Stimulated activated CD8-positive, alpha-beta memory T cell treated with anti-CD3 and anti-CD28 coated beads, Interleukin-15, amount 100 ng/mL, for 1 hour (primary cell): ENCODE results near the gene QSOX1.

Experiments used
- DNase-seq: peaks from one replicate; pipeline ENCODE4 v3.0.0-alpha.2; 2020; ENCODE audit warnings: low read depth

QSOX1 gene

DNA sequence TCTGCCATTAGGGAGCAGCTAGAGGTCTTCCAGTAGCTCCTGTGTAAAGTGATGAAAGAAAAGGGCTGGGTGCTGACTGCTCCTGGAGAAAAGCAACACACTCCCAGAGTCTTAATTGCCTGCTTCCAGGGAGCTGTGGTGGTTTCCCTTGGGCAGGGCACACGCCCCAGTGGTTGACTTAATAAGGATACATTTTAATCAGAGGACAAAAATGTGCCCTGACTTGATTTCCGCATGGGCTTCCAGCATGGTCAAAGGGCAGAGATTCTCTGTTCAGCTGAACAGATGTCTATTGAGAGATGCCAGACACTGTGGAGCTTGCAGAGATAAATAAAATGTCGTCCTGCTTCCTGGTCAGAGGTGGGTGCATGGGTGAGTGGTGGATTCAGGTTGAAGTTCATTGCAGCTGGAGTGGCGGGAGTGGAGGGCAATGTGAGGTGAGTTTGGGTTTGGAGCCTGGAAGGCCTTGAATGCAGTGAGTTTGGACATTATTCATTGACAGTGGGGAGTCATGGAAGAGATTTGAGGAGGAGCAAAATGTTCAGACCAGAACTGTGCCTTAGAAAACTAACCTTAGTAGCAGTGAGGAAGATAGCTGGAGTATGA is 16.0 kb downstream of the QSOX1 start:
- DNase-seq = no peak

DNA sequence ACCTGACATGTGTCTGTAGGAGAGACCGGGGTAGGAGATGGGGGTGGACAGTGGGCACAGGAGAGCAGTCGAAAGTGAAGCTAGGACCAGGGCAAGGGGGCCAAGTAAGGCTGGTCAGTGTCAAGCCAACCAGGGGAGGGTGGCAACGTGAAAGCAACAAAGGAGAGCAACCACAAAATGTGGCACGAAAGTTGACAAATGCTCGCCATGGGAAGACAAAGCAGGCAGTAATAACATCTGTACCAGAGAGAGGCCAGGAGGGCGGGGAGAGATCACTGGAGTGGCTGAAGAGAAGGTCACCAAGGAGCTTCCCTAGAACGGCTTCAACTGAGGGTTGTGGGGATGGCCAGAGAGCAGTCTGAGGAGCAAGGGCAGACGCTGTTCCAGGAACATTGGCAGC is 17.0 kb downstream of the QSOX1 start:
- DNase-seq = no peak

DNA sequence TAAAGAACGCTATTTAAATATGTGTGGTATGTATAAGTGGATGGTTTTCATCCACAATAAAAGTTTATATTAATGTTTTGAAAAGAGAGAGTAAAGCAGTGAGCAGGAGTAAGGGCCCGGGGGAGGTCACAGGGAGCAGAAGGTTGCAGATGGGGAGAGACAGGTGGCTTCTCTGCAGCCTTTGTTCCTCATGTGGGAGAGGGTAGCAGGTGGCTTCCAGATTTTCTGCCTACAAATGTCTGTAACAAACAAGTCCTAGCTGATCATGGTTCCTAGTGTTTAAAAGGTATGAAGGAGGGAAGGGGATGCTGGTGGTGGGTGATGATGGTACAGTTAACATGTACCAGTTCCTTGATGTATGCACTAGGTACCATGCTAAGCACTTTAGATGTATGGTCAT is 18.8 kb downstream of the QSOX1 start:
- DNase-seq = no peak

DNA sequence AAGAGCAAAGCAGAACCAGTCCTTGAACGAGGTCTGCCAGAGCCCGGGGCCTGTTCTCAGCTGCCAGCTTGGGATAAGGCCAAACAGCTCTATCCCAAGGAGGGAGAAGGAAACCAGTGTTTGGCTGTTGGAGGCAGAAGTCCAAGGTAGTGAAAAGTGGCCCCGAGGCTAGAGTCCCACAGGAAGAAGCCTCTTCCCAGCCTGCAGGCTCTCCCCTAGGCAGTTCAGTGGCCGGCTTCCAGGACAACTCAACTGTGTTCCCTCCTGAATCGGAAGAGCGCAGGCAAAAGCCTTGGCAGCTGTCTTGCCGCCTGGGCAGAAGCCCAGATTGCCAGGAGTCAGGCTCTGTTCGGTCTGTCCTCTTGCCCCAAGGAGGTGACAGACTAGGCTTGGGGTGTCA is 19.3 kb downstream of the QSOX1 start:
- DNase-seq = no peak

DNA sequence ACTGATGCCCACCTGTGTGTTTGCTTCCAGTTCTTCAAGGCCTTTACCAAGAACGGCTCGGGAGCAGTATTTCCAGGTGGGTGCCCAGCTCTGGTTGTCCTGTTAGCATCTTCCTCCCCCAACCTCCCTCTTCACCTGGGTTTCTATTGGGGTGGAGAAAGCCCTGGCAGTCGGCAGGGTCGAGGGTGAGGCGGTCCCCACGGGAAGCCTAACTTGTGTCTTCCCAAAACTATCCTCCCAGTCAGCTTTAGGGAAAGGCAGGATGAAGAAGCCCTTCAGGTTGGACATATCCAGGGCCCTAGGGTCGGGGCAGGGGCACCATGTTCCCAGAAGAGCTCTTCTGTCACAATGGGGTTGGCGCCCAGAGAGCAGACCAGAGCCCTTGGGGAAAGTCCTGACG is 20.6 kb downstream of the QSOX1 start:
- DNase-seq = no peak

DNA sequence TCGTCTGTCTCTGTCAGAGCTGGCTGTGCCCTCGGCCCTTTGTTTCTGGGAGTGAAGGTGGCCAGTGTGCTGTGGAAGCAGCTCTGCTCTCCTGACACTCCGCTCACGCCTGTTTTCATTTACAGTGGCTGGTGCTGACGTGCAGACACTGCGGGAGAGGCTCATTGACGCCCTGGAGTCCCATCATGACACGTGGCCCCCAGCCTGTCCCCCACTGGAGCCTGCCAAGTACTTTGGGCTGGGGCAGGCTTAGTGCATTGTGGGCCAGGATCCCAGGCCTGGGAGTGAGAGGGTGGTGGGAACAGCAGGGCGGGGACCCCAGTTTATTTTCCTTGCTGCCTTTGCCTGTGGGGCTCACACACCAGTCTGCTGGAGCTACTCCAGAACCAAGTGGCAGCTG is 21.1 kb downstream of the QSOX1 start:
- no peak for DNase-seq

DNA sequence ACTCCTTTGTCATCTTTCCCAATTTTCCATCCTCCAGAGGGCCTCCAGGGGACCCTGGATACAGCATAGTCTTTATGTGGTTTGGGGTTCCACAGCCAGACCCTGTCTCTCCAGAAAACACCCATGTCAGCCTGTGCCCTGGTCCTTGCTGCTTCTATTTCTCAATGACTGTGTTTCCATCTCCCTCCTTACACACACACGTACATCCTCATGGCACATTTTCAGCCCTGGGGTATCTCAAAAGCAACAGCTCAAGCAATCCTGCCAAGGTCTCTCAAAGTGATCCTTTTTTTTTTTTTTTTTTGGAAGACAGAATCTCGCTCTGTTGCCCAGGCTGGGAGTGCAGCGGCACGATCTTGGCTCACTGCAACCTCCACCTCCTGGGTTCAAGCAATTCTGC is 22.3 kb downstream of the QSOX1 start:
- DNase-seq = no peak

DNA sequence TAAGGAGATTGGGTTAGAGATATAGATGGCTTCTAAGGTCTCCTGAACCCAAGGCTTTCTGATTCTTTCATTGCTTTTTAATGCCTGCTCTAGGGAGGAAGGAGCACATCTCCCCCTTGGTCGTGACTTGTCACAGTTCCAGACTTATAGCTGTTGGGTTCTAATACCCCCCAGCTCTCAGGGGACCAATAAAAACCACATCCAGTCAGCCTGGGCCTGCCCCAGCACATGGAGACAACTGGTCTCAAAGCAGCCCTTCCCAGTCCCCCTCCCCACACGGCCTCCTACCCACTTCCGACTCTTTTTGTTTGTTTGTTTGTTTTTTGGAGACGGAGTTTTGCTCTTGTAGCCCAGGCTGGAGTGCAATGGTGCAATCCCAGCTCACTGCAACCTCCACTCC is 23.3 kb downstream of the QSOX1 start:
- DNase-seq = no peak

DNA sequence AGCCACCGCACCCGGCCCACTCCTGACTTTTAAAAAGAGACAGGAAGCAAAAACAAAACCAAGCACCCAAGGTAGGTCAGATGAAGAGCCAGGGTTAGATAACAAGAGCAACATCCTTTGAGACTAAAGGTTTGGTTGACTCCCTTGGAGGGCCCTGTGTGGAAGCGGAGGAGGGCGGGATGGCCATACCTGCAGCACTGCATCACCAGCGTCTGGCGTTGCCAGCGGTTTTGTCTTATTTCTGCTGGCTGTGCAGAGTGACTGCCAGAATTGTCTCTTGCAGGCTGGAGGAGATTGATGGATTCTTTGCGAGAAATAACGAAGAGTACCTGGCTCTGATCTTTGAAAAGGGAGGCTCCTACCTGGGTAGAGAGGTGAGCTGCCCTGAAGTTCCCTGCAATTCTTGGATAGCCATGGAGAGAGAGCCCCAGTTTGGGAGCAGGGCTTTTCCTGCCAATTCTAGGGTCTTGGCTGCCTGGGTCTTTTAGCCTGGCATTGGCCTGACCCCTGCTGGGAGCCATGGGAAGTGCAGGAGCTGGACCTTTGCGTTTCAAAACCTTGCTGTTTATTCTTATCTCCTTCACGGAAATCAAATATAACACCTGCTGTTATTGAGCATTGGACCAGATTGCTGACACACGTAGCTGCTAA is 24.0 kb downstream of the QSOX1 start:
- DNase-seq = peak; percentile 49

DNA sequence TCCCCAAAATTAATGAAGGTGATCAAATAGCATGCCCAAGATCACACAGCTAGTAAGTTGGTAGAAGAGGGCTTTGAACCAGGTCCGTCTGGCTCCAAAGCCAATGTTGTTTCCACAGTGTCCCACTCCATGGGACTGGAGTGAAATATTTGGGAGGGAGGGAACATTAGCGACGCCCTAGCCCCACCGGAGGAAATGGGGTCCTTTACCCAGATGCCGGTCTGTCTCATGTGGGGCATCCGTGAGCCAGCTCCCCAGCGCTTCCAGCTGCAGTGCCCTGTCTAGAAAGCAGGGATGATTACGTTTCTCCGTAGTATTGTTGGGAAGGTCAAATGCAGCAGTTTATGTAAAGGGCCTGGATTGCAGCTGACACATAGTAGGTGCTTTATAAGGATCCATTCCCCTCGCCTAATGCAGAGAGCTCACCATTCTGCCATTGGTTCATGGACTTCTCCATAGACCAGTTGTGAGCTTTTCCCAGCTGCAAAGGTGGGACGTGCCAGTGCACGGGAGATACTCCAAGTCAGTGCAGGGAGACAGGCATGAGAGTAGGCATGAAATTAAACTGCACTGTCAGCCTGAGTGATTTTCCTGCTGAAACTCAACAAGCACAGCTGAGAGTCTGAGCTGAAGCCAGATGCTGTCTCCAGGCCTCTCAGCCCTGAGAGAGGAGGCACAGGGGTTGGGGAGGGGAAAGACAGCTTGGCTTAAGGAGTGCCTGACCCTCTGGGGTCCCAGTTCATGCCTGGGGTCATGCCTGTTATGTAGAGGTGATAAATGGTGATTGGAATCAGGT is 24.7 kb downstream of the QSOX1 start:
- DNase-seq = no peak

DNA sequence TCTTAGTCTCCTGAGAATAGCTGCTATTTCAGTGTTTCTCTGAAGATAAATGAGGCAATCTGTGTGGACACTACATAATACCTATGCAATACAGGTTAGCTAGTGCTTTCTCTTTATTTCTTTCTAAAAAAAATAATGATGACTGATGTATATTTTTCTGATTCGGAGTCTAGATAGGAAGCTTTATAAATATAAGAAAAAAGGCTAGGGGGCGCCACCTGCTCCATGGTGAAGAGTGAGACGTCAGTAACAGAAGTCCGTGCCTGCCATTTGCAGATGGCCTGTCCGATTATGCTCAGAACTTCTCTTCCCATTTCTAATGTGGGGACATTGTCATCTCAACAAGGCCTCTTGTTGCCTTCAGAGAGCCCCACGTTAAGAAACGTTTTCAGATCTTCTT is 26.4 kb downstream of the QSOX1 start:
- no peak for DNase-seq

DNA sequence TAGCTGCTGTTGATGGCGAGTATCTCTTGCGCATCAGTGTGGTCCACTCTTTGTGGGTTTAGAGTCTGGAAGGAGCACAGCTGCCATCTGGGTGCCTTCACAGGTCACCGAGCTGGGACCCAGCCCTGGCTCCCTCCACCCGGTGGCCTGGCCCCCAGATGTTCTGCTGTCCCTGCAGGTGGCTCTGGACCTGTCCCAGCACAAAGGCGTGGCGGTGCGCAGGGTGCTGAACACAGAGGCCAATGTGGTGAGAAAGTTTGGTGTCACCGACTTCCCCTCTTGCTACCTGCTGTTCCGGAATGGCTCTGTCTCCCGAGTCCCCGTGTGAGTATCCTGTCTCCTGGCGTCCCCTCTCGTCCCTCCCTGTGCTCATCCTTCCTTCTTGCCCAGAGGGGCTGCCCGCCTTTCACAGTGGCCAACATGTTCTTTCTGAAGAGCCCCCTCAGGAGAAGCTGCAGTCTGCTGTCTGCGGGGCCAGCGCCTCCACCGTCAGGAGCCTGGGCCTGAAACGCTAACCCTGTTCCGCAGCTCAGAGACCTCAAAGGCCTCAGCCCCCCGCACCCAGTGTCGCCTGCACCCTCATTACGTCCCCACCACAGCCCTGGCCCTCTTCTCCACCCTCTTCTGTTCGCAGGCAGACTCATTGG is 27.4 kb downstream of the QSOX1 start:
- no peak for DNase-seq

DNA sequence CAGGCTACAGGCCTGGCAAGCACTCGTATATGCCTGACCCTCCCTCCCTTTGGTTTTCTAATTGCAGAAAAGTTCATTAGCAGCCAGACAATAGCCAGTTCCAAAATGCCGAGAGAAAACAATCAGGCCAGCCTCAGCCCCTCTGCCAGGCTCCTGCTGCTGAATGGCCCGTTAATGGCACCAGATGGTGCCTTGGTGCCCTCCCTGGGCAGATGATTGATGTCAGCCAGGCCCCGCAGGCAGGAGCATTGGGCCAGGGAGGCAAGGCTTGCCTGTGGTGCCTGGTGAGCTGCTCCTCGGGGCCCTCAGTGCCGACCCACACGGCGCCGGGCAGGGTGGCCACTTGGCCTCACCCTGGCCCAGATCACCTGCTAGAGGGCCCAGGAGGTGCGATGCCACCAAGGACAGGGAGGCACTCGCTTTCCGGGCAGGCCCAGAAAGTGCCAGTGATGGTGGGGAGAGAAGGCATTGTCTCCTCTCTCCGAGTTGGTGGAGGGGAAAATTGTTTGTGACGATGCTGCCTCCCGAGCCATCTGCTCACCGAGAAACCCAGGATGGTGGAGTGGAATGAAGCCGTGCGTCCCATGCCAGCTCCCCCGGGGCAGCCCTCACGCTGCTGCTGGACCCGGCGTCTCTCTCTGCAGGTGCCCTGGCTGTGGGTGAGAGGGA is 28.1 kb downstream of the QSOX1 start:
- DNase-seq = no peak

DNA sequence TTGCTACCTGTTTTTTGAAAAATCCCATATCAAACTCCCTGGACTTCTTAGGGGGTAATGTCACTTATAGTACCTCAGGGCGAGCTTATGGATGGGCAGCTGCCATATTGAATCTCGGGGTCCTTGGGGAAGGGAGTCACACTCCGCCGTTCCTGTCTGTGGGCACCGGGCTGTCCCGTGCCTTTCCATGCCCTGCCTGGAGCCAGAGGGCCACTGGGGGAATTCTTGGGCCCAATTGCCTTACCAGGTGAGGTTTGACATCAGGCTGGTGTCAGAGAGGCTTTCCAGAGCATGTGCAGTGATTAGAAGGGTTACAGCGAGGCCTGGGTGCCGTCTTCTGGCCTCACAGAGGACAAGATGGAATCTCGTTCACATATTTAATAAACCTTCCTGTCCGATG is 28.8 kb downstream of the QSOX1 start:
- no peak for DNase-seq

DNA sequence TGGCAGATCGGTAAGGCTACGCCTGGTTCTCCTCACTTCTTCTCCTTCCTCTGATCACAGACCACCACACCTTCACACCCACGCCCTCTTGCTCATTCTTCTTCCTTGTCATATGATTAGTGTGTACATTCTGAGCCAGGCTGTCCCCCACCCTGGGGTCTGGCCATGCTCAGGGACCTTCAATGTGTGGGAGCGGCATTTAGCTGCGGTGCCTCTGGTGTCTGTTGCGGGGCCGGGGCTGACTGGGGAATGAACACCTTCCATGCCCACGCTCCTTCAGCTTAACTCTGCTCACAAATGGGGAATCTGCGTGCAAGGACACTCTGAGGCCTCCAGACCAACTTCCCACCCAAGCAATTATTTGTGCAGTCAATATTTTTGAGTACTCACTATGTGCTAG is 29.4 kb downstream of the QSOX1 start:
- no peak for DNase-seq

DNA sequence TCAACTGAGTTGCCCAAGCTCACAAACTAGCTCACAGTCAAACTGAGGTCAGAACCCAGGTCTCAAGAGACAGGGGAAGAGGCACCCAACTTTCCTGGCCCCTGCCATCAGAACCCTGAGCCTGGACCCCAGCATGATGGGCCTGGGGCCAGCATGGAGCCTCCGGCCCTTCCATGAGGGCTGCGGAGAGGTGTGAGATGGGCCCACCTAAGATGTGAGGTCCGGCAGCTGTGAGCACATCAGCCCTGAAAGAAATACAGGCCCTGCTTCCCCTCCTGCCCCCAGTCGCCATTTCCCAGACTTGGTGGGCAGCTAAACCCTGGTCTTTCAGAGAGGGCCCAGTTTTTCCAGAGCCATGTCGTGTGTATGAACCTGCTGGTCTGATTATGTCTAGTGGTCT is 30.6 kb downstream of the QSOX1 start:
- DNase-seq = no peak

DNA sequence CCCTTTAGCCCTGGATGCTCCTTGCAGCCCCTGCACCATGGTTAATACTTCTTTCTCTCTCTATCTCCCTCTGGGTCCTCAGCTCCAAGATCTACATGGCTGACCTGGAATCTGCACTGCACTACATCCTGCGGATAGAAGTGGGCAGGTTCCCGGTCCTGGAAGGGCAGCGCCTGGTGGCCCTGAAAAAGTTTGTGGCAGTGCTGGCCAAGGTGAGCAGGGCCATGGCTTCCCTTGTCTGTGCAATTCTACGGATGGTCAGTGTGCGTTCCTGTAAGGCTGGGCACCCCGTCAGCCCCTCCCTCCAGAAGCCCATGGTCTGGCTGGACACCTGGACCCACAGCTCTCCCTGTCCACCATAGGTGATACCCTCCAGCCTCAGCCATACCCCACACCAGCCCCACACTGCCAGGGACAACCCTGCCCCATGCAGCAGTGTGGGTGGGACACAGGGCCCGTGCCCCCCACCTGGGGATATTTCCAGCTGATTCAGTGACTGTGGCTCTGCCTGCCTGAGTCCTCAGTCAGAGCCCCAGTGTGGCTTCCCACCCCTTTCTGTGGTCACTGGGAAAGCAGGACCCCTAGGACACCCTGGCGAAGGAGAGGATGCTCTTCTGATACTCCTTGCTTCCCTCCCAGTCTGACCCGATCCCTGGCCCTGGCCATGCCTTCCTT is 31.4 kb downstream of the QSOX1 start:
- no peak for DNase-seq

DNA sequence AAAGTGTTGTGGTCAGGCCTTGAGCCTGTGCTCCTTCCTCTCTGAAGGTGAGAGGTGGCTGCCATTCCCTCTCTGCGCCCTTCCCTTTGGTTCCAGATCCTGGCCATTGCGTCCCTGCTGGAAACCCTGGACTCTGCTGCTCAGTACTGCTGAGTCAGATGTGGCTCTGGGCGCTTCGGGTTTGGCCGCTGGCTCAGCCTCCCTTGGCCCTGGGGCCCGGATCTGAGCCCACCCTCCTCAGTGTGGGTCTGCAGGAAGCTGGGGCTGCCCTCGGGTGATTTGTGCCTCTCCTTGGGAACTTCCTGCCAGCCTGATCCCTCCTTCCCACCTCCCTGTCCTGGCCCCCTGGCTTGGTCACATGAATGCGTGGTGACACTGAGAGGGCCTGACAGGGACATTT is 32.2 kb downstream of the QSOX1 start:
- no peak for DNase-seq

DNA sequence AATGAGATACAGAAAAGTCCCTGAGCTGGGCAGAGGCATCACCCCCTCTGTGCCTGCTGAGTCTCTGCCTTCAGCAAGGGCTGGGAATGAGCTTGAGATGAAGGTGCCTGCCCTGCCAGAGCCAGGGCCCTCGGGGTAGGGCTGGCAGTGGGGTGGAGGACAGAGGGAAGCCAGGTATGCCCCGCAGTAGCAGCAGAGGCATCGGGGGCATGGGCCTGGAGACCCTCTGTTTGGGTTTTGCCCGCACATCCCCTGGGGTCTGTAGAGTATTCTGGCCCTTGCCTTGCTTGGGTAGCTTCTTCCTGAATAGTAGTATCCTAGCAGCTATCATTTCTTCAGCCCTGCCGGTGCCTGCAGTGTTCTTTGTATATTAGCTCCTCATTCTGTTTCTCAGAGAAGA is 33.0 kb downstream of the QSOX1 start:
- DNase-seq = no peak

DNA sequence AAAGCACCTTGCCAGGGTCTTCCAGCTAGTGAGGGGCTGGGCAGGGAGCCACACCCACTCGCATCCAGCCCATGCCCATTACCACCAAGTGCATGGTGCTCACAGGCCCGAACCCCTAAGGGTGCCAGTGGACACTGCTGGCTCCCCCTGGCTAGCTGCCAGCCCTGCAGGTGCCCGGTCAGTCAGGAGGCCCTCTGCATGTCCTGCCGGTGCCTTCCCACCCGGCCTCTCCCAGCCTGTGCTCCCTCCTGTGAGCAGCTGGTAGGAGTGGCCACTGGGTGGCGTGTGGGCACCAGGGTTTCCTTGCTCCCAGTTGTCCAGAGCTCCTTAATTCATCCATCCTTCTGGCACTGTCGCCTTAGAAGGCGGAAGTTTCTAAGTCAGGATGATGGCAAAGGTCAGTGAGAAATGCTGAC is 33.4 kb downstream of the QSOX1 start:
- no peak for DNase-seq

DNA sequence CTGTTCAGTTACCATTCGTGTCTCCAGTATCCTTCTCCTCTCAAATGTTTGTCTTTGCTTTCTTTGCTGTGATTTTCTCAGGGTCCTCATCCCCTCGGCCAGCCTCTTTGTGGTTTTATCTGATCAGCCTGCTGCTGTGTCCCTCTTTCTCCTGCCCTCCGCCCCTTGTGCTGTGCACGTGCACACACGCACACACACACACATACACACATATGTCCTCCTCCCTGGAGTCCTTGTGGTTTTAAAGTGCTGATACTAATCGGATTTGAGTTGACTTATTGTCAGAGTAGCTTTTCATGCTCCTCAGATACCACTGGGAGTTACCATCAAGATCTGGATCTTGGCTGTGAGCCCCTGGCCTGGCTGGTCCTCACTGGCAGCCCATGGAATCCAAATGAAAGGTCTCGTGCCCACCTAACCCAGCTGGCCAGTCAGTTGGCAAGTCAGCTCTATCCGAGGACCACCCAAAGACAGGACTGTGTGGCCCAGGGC is 34.1 kb downstream of the QSOX1 start:
- DNase-seq = no peak

DNA sequence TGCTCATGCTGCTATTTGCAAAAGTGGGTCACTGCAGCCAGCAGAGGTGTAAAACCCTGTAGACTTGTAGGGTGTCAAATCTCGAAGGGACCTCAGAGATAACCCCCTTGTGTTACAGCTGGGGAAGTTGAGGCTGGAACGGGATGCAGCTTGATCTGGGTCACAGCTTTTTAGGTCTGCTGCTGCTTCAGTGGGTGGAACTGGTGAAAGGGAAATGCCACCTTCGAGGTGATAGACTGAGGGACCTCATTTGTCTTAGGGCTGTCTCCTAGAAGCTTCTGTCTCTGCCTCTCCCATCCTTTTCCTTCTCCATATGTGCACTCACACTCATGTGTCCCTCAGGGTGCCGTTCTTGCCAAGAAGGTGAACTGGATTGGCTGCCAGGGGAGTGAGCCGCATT is 35.4 kb downstream of the QSOX1 start:
- no peak for DNase-seq
